SK-N-SH (cell line): Measurements from ENCODE around the gene KERA. TPM values are rescaled to one million over a fixed set of nuclear protein-coding genes. Genes with fewer than 3 reads are reported as not detected.

Experiments used
- CTCF ChIA-PET: fragments of 300-600, 350-600 bp; formaldehyde crosslinking; extraction: SDS; loops from one replicate; lab custom pipeline; 2021; lab: Yijun Ruan, JAX
- POLR2A ChIA-PET: fragments of 350-600 bp; sonication (Branson Sonifier 250); formaldehyde crosslinking; extraction: SDS; loops from one replicate; lab custom pipeline; 2020; ENCODE audit warnings: antibody characterized with exemption, inconsistent platforms; lab: Yijun Ruan, JAX
- DNase-seq: peaks from one replicate; pipeline ENCODE4 v3.0.0; 2012
- H2AFZ ChIP-seq: fragments of 200-600 bp; sonication (generic); 2 replicates; pipeline ENCODE4 v1.8.1; 2016; ENCODE audit warnings: antibody characterized with exemption, mild to moderate bottlenecking, low read depth
- H3F3A ChIP-seq: fragments of 200-600 bp; sonication (generic); replicated peaks from 2 replicates; pipeline ENCODE3; 2016; ENCODE audit warnings: antibody characterized with exemption, mild to moderate bottlenecking; ENCODE audit not compliant: insufficient read depth
- H3K27ac ChIP-seq, 2 experiments: fragments of 200-500 bp in 1 of 2; fragments of 200-600 bp in 1 of 2; sonication (Bioruptor generic) in 1 of 2; sonication (generic), shearing (Covaris generic) in 1 of 2; 2 replicates each; pipeline versions ENCODE4 v1.5.1 to v1.6.1; 2014 to 2016; ENCODE audit warnings: low read depth in 2 of 2, inconsistent platforms in 1 of 2, low read length in 1 of 2, mild to moderate bottlenecking in 1 of 2, mixed read lengths in 1 of 2
- H3K27me3 ChIP-seq: fragments of 200-600 bp; sonication (generic), shearing (Covaris generic); 2 replicates; pipeline ENCODE4 v1.6.1; 2016; ENCODE audit warnings: mixed run types; ENCODE audit not compliant: insufficient read depth
- H3K36me3 ChIP-seq, 2 experiments: fragments of 200-500 bp in 1 of 2; fragments of 200-600 bp in 1 of 2; sonication (Bioruptor generic) in 1 of 2; sonication (generic) in 1 of 2; replicated peaks in 1 of 2; 2 replicates each; pipeline versions ENCODE3 to v1.5.1; 2014 to 2016; ENCODE audit warnings: low read length in 1 of 2, mild to moderate bottlenecking in 1 of 2; ENCODE audit not compliant: insufficient read depth in 2 of 2, control insufficient read depth in 1 of 2
- H3K4me1 ChIP-seq, 2 experiments: fragments of 200-500 bp in 1 of 2; fragments of 200-600 bp in 1 of 2; sonication (Bioruptor generic) in 1 of 2; sonication (generic), shearing (Covaris generic) in 1 of 2; 2 replicates each; pipeline versions ENCODE4 v1.5.1 to v1.6.1; 2014 to 2016; ENCODE audit warnings: low read depth in 1 of 2, low read length in 1 of 2, mixed run types in 1 of 2; ENCODE audit not compliant: insufficient read depth in 2 of 2, control insufficient read depth in 1 of 2
- H3K4me2 ChIP-seq: fragments of 200-600 bp; sonication (generic), shearing (Covaris generic); 2 replicates; pipeline ENCODE4 v1.6.1; 2017; ENCODE audit warnings: mixed run types
- H3K4me3 ChIP-seq, 2 experiments: fragments of 200-500 bp in 1 of 2; fragments of 200-600 bp in 1 of 2; sonication (Bioruptor generic) in 1 of 2; sonication (generic), shearing (Covaris generic) in 1 of 2; 2 replicates each; pipeline versions ENCODE4 v1.5.1 to v1.8.1; 2014 to 2016; ENCODE audit warnings: low read depth in 2 of 2, inconsistent platforms in 1 of 2, low read length in 1 of 2, mild to moderate bottlenecking in 1 of 2, mixed read lengths in 1 of 2, moderate library complexity in 1 of 2
- H3K79me2 ChIP-seq: fragments of 200-600 bp; sonication (generic); 2 replicates; pipeline ENCODE4 v1.8.1; 2017; ENCODE audit warnings: mild to moderate bottlenecking; ENCODE audit not compliant: insufficient read depth
- H3K9ac ChIP-seq: fragments of 200-600 bp; sonication (generic); 2 replicates; pipeline ENCODE4 v1.6.1; 2017; ENCODE audit warnings: mixed run types
- H3K9me2 ChIP-seq: fragments of 200-600 bp; sonication (generic); 2 replicates; pipeline ENCODE4 v1.6.1; 2017; ENCODE audit warnings: mixed run types
- H3K9me3 ChIP-seq: fragments of 200-600 bp; sonication (generic); 2 replicates; pipeline ENCODE4 v1.6.1; 2017; ENCODE audit warnings: mixed run types, mild to moderate bottlenecking, moderate library complexity
- H4K20me1 ChIP-seq: fragments of 200-600 bp; sonication (generic); 2 replicates; pipeline ENCODE4 v1.6.1; 2017; ENCODE audit warnings: mild to moderate bottlenecking, mixed run types; ENCODE audit not compliant: insufficient read depth
- CHD2 ChIP-seq: fragments of 150-350 bp; IDR thresholded peaks from 2 replicates; pipeline ENCODE4 v1.6.1; 2018; ENCODE audit warnings: low read length; ENCODE audit not compliant: partially characterized antibody
- CTCF ChIP-seq: fragments of 200-600 bp; sonication (generic); IDR thresholded peaks from 2 replicates; pipeline ENCODE4 v1.6.1; 2017; ENCODE audit warnings: antibody characterized with exemption, mild to moderate bottlenecking, moderate library complexity
- ELF1 ChIP-seq: IDR thresholded peaks from 2 replicates; pipeline ENCODE4 v1.4.0; 2012
- EP300 ChIP-seq, 2 experiments: IDR thresholded peaks; 2 replicates each; pipeline versions ENCODE4 v1.4.0 to v1.6.1; 2012; ENCODE audit warnings: borderline replicate concordance in 1 of 2, low read depth in 1 of 2, low read length in 1 of 2
- EZH2phosphoT487 ChIP-seq: fragments of 200-600 bp; sonication (generic); IDR thresholded peaks from 2 replicates; pipeline ENCODE4 v1.6.1; 2017; ENCODE audit warnings: low read depth, mixed run types, mild to moderate bottlenecking, antibody characterized with exemption, moderate library complexity, borderline replicate concordance
- FOSL2 ChIP-seq: IDR thresholded peaks from 2 replicates; pipeline ENCODE4 v1.4.0; 2012; ENCODE audit warnings: low read depth, mild to moderate bottlenecking, moderate library complexity, borderline replicate concordance
- FOXM1 ChIP-seq: IDR thresholded peaks from 2 replicates; pipeline ENCODE4 v1.4.0; 2012; ENCODE audit warnings: low read depth, mild to moderate bottlenecking
- JUND ChIP-seq: IDR thresholded peaks from 2 replicates; pipeline ENCODE4 v1.4.0; 2012
- MEF2A ChIP-seq: IDR thresholded peaks from 2 replicates; pipeline ENCODE4 v1.4.0; 2012; ENCODE audit warnings: low read depth, borderline replicate concordance
- NFIC ChIP-seq: IDR thresholded peaks from 2 replicates; pipeline ENCODE4 v1.4.0; 2012; ENCODE audit warnings: borderline replicate concordance
- RAD21 ChIP-seq: IDR thresholded peaks from 2 replicates; pipeline ENCODE4 v1.6.1; 2012; ENCODE audit warnings: mild to moderate bottlenecking, low read length
- RXRA ChIP-seq: IDR thresholded peaks from 2 replicates; pipeline ENCODE4 v1.4.0; 2012; ENCODE audit warnings: low read depth, mild to moderate bottlenecking, borderline replicate concordance
- SMC3 ChIP-seq: IDR thresholded peaks from 2 replicates; pipeline ENCODE4 v1.6.1; 2012; ENCODE audit warnings: low read depth, low read length, improper control_type of control experiment
- TAF1 ChIP-seq: IDR thresholded peaks from 2 replicates; pipeline ENCODE4 v1.6.1; 2012; ENCODE audit warnings: low read depth, mild to moderate bottlenecking, low read length, moderate library complexity, borderline replicate concordance
- TCF12 ChIP-seq: IDR thresholded peaks from 2 replicates; pipeline ENCODE4 v1.4.0; 2012
- TEAD4 ChIP-seq: IDR thresholded peaks from 2 replicates; pipeline ENCODE4 v1.4.0; 2012; ENCODE audit warnings: mild to moderate bottlenecking, borderline replicate concordance; ENCODE audit not compliant: insufficient read depth
- USF2 ChIP-seq: fragments of 150-350 bp; IDR thresholded peaks from 2 replicates; pipeline ENCODE4 v1.6.1; 2017; ENCODE audit warnings: antibody characterized with exemption, low read length, low read depth, borderline replicate concordance
- WGBS: methylation state at CpG from one replicate; pipeline ENCODE4 v1.1.6; 2017; ENCODE audit warnings: low lambda C conversion rate; 5-methylcytosine and 5-hydroxymethylcytosine counted together
- polyA plus RNA-seq, 3 experiments: library from polyadenylated mRNA; depleted of rRNA; stranded (reverse); fragments of >200 nt; gene quantifications; 2 replicates each; pipeline ENCODE4 v1.2.3, GENCODE V29; 2012
- TF ChIP-seq, protein P1 (sequence below): fragments of 150-350 bp; IDR thresholded peaks from 2 replicates; pipeline ENCODE4 v1.6.1; 2016; ENCODE audit warnings: mild to moderate bottlenecking, low read depth, low read length
- TF ChIP-seq, protein P2 (sequence below): IDR thresholded peaks from 2 replicates; pipeline ENCODE4; 2012
- TF ChIP-seq, protein P3 (sequence below): IDR thresholded peaks from 2 replicates; pipeline ENCODE4 v1.4.0; 2012; ENCODE audit warnings: low read depth
- TF ChIP-seq, protein P4 (sequence below): IDR thresholded peaks from 2 replicates; pipeline ENCODE4 v1.4.0; 2012; ENCODE audit warnings: low read depth, borderline replicate concordance

KERA gene
- polyA plus RNA-seq, 1 of the 3 experiments (the other 2 are of a cell fraction): not detected

GRCh38 chr12:91033251-91033650 lies 24.6 kb downstream of the KERA start (continued):
- TF ChIP-seq CTCF (no peak), CHD2 (no peak), SMC3 (no peak), EZH2phosphoT487 (no peak)
- TF ChIP-seq, protein P1, sequence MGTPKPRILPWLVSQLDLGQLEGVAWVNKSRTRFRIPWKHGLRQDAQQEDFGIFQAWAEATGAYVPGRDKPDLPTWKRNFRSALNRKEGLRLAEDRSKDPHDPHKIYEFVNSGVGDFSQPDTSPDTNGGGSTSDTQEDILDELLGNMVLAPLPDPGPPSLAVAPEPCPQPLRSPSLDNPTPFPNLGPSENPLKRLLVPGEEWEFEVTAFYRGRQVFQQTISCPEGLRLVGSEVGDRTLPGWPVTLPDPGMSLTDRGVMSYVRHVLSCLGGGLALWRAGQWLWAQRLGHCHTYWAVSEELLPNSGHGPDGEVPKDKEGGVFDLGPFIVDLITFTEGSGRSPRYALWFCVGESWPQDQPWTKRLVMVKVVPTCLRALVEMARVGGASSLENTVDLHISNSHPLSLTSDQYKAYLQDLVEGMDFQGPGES: no peak

- WGBS: 76% methylated on average over 1 of the region's 1 CpG
- ChIA-PET CTCF (interaction anchor here (1.4 kb wide), 1 partner anchor 303 kb away, joined by 4 read pairs; no protein-coding TSS in a partner anchor), POLR2A (no interaction called here)
- TF ChIP-seq, protein P2, sequence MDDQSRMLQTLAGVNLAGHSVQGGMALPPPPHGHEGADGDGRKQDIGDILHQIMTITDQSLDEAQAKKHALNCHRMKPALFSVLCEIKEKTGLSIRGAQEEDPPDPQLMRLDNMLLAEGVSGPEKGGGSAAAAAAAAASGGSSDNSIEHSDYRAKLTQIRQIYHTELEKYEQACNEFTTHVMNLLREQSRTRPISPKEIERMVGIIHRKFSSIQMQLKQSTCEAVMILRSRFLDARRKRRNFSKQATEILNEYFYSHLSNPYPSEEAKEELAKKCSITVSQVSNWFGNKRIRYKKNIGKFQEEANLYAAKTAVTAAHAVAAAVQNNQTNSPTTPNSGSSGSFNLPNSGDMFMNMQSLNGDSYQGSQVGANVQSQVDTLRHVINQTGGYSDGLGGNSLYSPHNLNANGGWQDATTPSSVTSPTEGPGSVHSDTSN: peak; percentile 60
- TF ChIP-seq NFIC: peak; percentile 32; the same call in 1 of the 2 replicates
- TF ChIP-seq, protein P3, sequence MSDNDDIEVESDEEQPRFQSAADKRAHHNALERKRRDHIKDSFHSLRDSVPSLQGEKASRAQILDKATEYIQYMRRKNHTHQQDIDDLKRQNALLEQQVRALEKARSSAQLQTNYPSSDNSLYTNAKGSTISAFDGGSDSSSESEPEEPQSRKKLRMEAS: peak; percentile 28; the same call in 1 of the 2 replicates
- peak in 1 of 2 experiments; percentile 54; a peak in 1 of 4 replicates for TF ChIP-seq EP300 (IDR thresholded peaks at IDR 0.05; ENCODE audit: borderline replicate concordance in 1 of 2, low read depth in 1 of 2, low read length in 1 of 2)
- TF ChIP-seq JUND: peak; percentile 65
- no peak for TF ChIP-seq TAF1
- TF ChIP-seq RXRA: peak; percentile 27; the same call in 1 of the 2 replicates
- TF ChIP-seq ELF1: no peak
- TF ChIP-seq TEAD4: no peak
- no peak for TF ChIP-seq EZH2phosphoT487
- TF ChIP-seq FOXM1: no peak
- TF ChIP-seq RAD21: no peak
- TF ChIP-seq MEF2A: peak; percentile 92
- TF ChIP-seq, protein P4, sequence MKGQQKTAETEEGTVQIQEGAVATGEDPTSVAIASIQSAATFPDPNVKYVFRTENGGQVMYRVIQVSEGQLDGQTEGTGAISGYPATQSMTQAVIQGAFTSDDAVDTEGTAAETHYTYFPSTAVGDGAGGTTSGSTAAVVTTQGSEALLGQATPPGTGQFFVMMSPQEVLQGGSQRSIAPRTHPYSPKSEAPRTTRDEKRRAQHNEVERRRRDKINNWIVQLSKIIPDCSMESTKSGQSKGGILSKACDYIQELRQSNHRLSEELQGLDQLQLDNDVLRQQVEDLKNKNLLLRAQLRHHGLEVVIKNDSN: no peak
- peak; percentile 79 for TF ChIP-seq FOSL2
- peak; percentile 75 for TF ChIP-seq TCF12
- no peak for TF ChIP-seq USF2
- Histone ChIP-seq H3K79me2 (no peaks in the 10 kb centered on the region), H3F3A (peaks cover 9% of the 10 kb centered on the region), H3K9me3 (no peaks in the 10 kb centered on the region), H3K9ac (no peak overlapping the region), H3K27me3 (no peaks in the 10 kb centered on the region), H3K27ac (peak overlapping the region; percentile 43 to 47), H3K9me2 (no peaks in the 10 kb centered on the region), H2AFZ (no peak overlapping the region), H3K36me3 (no peaks in the 10 kb centered on the region), H3K4me2 (peak overlapping the region; percentile 40; the same call in 1 of the 2 replicates), H3K4me1 (peaks cover 0 to 4% of the 10 kb centered on the region in 2 experiments; a peak in 1 of 4 replicates), H3K4me3 (no peak overlapping the region), H4K20me1 (no peaks in the 10 kb centered on the region)
- no peak for DNase-seq
These were observed 34.4 kb downstream of the KERA start for GRCh38 chr12:91023326-91024004.
